NOMO-1 (cell line): ENCODE data around the gene ARHGAP11A.

Source experiments
- DNase-seq, 2 experiments: peaks; one replicate each; lab custom pipeline; 2025; ENCODE audit not compliant: unreplicated experiment in 2 of 2; lab: John Stamatoyannopoulos, UW

ARHGAP11A gene

GRCh38 chr15:32652178-32652577, 36.9 kb downstream of the ARHGAP11A start:
- no peak for DNase-seq

- DNase-seq: no peak
Measured at GRCh38 chr15:32656091-32656490, 40.8 kb downstream of the ARHGAP11A start.

GRCh38 chr15:32656496-32656895, 41.2 kb downstream of the ARHGAP11A start:
- DNase-seq: no peak

- no peak for DNase-seq
Measured at GRCh38 chr15:32657198-32657883, 42.0 kb downstream of the ARHGAP11A start.

- no peak for DNase-seq
Measured at GRCh38 chr15:32657941-32658340, 42.6 kb downstream of the ARHGAP11A start.

GRCh38 chr15:32659340-32660155, 44.2 kb downstream of the ARHGAP11A start:
- DNase-seq: no peak

GRCh38 chr15:32663671-32664070, 48.4 kb downstream of the ARHGAP11A start:
- no peak for DNase-seq

- no peak for DNase-seq
Measured at GRCh38 chr15:32664796-32665195, 49.5 kb downstream of the ARHGAP11A start.

- no peak for DNase-seq
Measured at GRCh38 chr15:32667321-32667720, 52.0 kb downstream of the ARHGAP11A start.

- DNase-seq: no peak
Measured at GRCh38 chr15:32668942-32669341, 53.6 kb downstream of the ARHGAP11A start.

GRCh38 chr15:32669896-32670611, 54.8 kb downstream of the ARHGAP11A start:
- no peak for DNase-seq

GRCh38 chr15:32670623-32671022, 55.3 kb downstream of the ARHGAP11A start:
- no peak for DNase-seq

- no peak for DNase-seq
Measured at GRCh38 chr15:32671339-32672325, 56.3 kb downstream of the ARHGAP11A start.

GRCh38 chr15:32674681-32675080, 59.4 kb downstream of the ARHGAP11A start:
- no peak for DNase-seq

- peak; percentile 22 to 73 for DNase-seq
Measured at GRCh38 chr15:32675466-32675865, 60.2 kb downstream of the ARHGAP11A start.

- no peak for DNase-seq
Measured at GRCh38 chr15:32676169-32676568, 60.9 kb downstream of the ARHGAP11A start.

- no peak for DNase-seq
Measured at GRCh38 chr15:32677238-32677750, 62.0 kb downstream of the ARHGAP11A start.

- no peak for DNase-seq
Measured at GRCh38 chr15:32679298-32679690, 64.0 kb downstream of the ARHGAP11A start.

GRCh38 chr15:32682569-32682968, 67.3 kb downstream of the ARHGAP11A start:
- DNase-seq: no peak

GRCh38 chr15:32682977-32683630, 67.8 kb downstream of the ARHGAP11A start:
- DNase-seq: no peak
